Endodermal cell (in vitro differentiated cells): ENCODE results near the gene KLK6. TPM values are rescaled to one million over a fixed set of nuclear protein-coding genes. Genes with fewer than 3 reads are reported as not detected.
"Not testable (repeated sequence)": the region's sequence is repeated elsewhere in the genome, so short reads cannot be mapped to it uniquely, and the experiment has no call there.

Experiments
- DNase-seq: peaks from one replicate; pipeline ENCODE4 v3.0.0-alpha.2; 2017
- H3K27ac ChIP-seq: 2 replicates; pipeline ENCODE4 v1.5.1; 2013; ENCODE audit warnings: mild to moderate bottlenecking, low read depth, low read length, moderate library complexity
- H3K27me3 ChIP-seq: 2 replicates; pipeline ENCODE4 v1.6.1; 2013; ENCODE audit warnings: mild to moderate bottlenecking, low read length, moderate library complexity; ENCODE audit not compliant: insufficient read depth, control insufficient read depth, poor library complexity, severe bottlenecking
- H3K36me3 ChIP-seq: 2 replicates; pipeline ENCODE4 v1.7.0; 2013; ENCODE audit warnings: mild to moderate bottlenecking, low read length, moderate library complexity; ENCODE audit not compliant: control insufficient read depth, insufficient read depth
- H3K4me1 ChIP-seq: one replicate; pipeline ENCODE4 v1.7.0; 2013; ENCODE audit warnings: low read length; ENCODE audit not compliant: control insufficient read depth, insufficient read depth
- H3K4me3 ChIP-seq: 2 replicates; pipeline ENCODE4 v1.5.1; 2013; ENCODE audit warnings: mild to moderate bottlenecking, low read length, moderate library complexity
- H3K9ac ChIP-seq: 2 replicates; pipeline ENCODE4 v1.6.1; 2013; ENCODE audit warnings: mild to moderate bottlenecking, low read length, moderate library complexity; ENCODE audit not compliant: poor library complexity, severe bottlenecking; ENCODE audit errors: extremely low read depth
- H3K9me3 ChIP-seq: 2 replicates; pipeline ENCODE4 v1.6.1; 2013; ENCODE audit warnings: mild to moderate bottlenecking, low read length, moderate library complexity; ENCODE audit not compliant: control insufficient read depth
- H3K27ac Mint-ChIP-seq: 2 replicates; pipeline ENCODE4 v1.8.0; 2020; ENCODE audit warnings: mixed read lengths
- H3K27me3 Mint-ChIP-seq: 2 replicates; pipeline ENCODE4 v1.8.0; 2021; ENCODE audit warnings: mild to moderate bottlenecking, mixed read lengths; ENCODE audit not compliant: insufficient read depth
- H3K36me3 Mint-ChIP-seq: 2 replicates; pipeline ENCODE4 v1.8.0; 2020; ENCODE audit warnings: low read depth, mixed read lengths
- H3K4me1 Mint-ChIP-seq: 2 replicates; pipeline ENCODE4 v1.8.0; 2020; ENCODE audit warnings: mixed read lengths
- H3K4me3 Mint-ChIP-seq: 2 replicates; pipeline ENCODE4 v1.8.0; 2020; ENCODE audit warnings: mild to moderate bottlenecking, moderate library complexity, mixed read lengths
- H3K9me3 Mint-ChIP-seq: 2 replicates; pipeline ENCODE4 v1.8.0; 2020; ENCODE audit warnings: mild to moderate bottlenecking, mixed read lengths
- CTCF ChIP-seq: fragments of 200-600 bp; sonication (generic); conservative IDR thresholded peaks from 2 replicates; pipeline ENCODE4 v1.5.0; 2021; ENCODE audit warnings: antibody characterized with exemption, mild to moderate bottlenecking
- WGBS, 2 experiments: methylation state at CpG; one replicate each; pipeline versions ENCODE4 v1.1.5 to v1.1.7; 2013; ENCODE audit warnings: missing lambda C conversion rate in 2 of 2, mixed read lengths in 1 of 2; ENCODE audit not compliant: insufficient coverage in 1 of 2, insufficient read length in 1 of 2; 5-methylcytosine and 5-hydroxymethylcytosine counted together
- total RNA-seq, 2 donors: library from RNA; stranded (reverse); fragmentation: NEBNext Ultra II Directional in 1 of 2; extraction: Animal tissue kit (Norgen Biotek cat#: 25700) in 1 of 2; gene quantifications; 2 replicates in 1 of 2; 3 replicates in 1 of 2; pipeline ENCODE4 v1.2.1, GENCODE V29; 2021

The KLK6 gene
- total RNA-seq, 2 donors from 2014 or later: 0.86 to 0.93 TPM

- Mint-ChIP-seq H3K9me3 (no peaks in the 10 kb centered on the region), H3K36me3 (no peaks in the 10 kb centered on the region), H3K4me3 (no peak overlapping the region), H3K4me1 (peaks cover 2% of the 10 kb centered on the region), H3K27ac (no peak overlapping the region), H3K27me3 (peaks cover 18% of the 10 kb centered on the region)
- TF ChIP-seq CTCF: no peak
- no peaks in the 10 kb centered on the region for H3K9me3 ChIP-seq
- H3K27ac ChIP-seq: no peak overlapping the region
- peak; percentile 28 for DNase-seq
- 86% methylated on average over 3 to 9 of the region's 9 CpGs for WGBS, 2 experiments
- no peak overlapping the region for H3K4me3 ChIP-seq
- no peaks in the 10 kb centered on the region for H3K36me3 ChIP-seq
- no peak overlapping the region for H3K9ac ChIP-seq
- H3K4me1 ChIP-seq: no peaks in the 10 kb centered on the region
- no peaks in the 10 kb centered on the region for H3K27me3 ChIP-seq
Observed at GRCh38 chr19:50972795-50973376, 3.5 kb upstream of the KLK6 start.

DNA sequence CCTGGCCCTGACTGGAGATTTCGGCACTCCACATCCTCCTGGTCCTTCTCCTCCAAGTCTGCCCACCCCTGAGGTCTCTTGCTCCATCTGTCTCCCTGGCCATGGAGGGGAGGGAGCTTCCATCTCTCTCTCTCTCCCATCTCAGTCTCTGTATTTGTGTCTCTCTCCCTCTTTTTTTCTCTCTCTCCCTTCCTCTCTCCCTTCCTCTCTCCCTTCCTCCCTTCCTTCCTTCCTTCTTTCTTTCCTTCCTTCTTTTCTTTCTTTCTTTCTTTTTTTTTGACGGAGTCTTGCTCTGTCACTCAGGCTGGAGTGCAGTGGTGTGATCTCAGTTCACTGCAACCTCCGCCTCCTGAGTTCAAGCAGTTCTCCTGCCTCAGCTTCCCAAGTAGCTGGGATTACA lies 419 bp upstream of the KLK6 start:
- H3K9ac ChIP-seq, H3K4me1 ChIP-seq, H3K27ac Mint-ChIP-seq, H3K36me3 Mint-ChIP-seq, DNase-seq, H3K9me3 Mint-ChIP-seq, H3K4me1 Mint-ChIP-seq, H3K9me3 ChIP-seq, H3K27ac ChIP-seq, H3K4me3 Mint-ChIP-seq, H3K27me3 ChIP-seq, H3K36me3 ChIP-seq, H3K4me3 ChIP-seq: not testable (repeated sequence)
- WGBS, 2 experiments: 87 to 91% methylated on average over 3 of the region's 3 CpGs
- peaks cover 17% of the 10 kb centered on the region for H3K27me3 Mint-ChIP-seq

GRCh38 chr19:50968716-50969412 lies 527 bp downstream of the KLK6 start:
- H3K9me3 ChIP-seq: no peaks in the 10 kb centered on the region
- no peak overlapping the region for H3K9ac ChIP-seq
- no peak overlapping the region for H3K27ac ChIP-seq
- peaks cover 20% of the 10 kb centered on the region for H3K27me3 Mint-ChIP-seq
- H3K4me3 Mint-ChIP-seq: no peak overlapping the region
- H3K27ac Mint-ChIP-seq: no peak overlapping the region
- DNase-seq: no peak
- H3K36me3 ChIP-seq: no peaks in the 10 kb centered on the region
- no peaks in the 10 kb centered on the region for H3K36me3 Mint-ChIP-seq
- no peak overlapping the region for H3K4me3 ChIP-seq
- no peaks in the 10 kb centered on the region for H3K4me1 ChIP-seq
- no peak for TF ChIP-seq CTCF
- H3K9me3 Mint-ChIP-seq: no peaks in the 10 kb centered on the region
- H3K27me3 ChIP-seq: no peaks in the 10 kb centered on the region
- WGBS, 2 experiments: 81% methylated on average over 7 of the region's 7 CpGs; no CpG with 5 or more reads in 1 of the 2 experiments
- H3K4me1 Mint-ChIP-seq: peaks cover 2% of the 10 kb centered on the region
